GM23248 (cell line): ENCODE results near the gene ANGEL2.

Experiments
- EZH2 ChIP-seq: fragments of 200-600 bp; sonication (generic); IDR thresholded peaks from 2 replicates; pipeline ENCODE4 v1.6.1; 2018; ENCODE audit warnings: antibody characterized with exemption, mild to moderate bottlenecking; ENCODE audit not compliant: insufficient read depth, poor library complexity, severe bottlenecking
- EZH2phosphoT487 ChIP-seq: fragments of 200-600 bp; sonication (generic); IDR thresholded peaks from 2 replicates; pipeline ENCODE4 v1.6.1; 2018; ENCODE audit warnings: antibody characterized with exemption, moderate library complexity, mild to moderate bottlenecking, low read depth; ENCODE audit not compliant: insufficient read depth

DNA sequence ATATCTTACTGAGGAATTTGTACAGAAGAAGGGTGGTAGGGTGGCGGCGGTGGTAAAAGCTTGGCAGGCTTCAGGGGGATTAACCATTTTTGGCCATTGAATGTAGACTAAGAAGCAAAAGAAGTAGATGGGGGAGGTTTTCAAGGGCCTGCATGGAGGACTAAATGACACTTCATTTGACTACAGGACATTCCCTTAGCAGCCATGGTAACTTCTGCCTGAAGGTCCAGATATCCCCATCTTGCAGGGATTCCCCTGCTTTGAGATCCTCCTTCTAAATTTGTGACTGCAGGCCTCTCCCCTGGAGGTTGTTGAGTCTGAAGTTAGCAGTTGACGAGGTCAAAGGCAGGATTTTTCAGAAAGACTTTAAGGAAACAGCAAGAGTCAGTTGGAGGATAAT is 60.6 kb downstream of the ANGEL2 start:
- TF ChIP-seq EZH2 = no peak
- TF ChIP-seq EZH2phosphoT487 = no peak
